ENCODE results near the gene CFAP74.
A peak's percentile ranks its signal among the peaks of the same experiment; 100 is the strongest.

CFAP74 gene

DNA sequence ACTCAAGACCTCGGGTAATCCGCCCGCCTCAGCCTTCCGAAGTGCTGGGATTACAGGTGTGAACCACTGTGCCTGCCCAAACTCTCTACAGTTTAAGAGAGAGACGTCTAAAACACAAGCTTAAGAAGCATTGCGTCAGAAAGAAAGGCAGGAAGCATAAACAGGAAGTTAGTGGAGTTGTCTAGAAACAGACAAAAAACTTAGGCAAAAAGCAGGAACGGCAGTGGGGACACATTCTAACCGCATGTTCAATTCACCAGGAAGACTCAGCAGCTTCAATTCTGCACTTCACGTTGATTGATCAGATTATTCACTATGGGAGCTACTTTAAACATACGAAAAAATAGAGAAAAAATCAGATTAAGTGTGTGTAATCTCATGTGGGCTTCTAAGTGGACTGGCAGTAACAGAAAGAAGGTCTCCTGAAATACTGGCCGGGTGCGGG is 7.4 kb downstream of the CFAP74 start:
- H2BK120ac ChIP-seq (ENCODE audit: insufficient read depth, low read length, poor library complexity) = no peak overlapping the region
- no peak for DNase-seq
- WGBS (ENCODE audit: extremely low coverage, insufficient coverage, insufficient read length) = no CpG with 5 or more reads among the region's 12 CpGs
- peak overlapping the region; percentile 10 for H4K8ac ChIP-seq (ENCODE audit: low read depth, low read length)
- H4K91ac ChIP-seq (ENCODE audit: low read depth, low read length) = peak overlapping the region; percentile 24
- H3K4me2 ChIP-seq (ENCODE audit: low read length) = no peak overlapping the region
- peaks cover 0 to 2% of the 10 kb centered on the region in 2 experiments for H3K4me1 ChIP-seq (ENCODE audit: control insufficient read depth in 1 of 2, insufficient read depth in 2 of 2, low read length in 2 of 2)
- H2AK5ac ChIP-seq (ENCODE audit: low read length) = no peak overlapping the region
- H3K79me1 ChIP-seq (ENCODE audit: low read length) = no peaks in the 10 kb centered on the region
- H3K4me3 ChIP-seq (ENCODE audit: low read depth, low read length) = no peak overlapping the region
- no peaks in the 10 kb centered on the region for H3K79me2 ChIP-seq (ENCODE audit: control insufficient read depth, insufficient read depth, low read length, poor library complexity)
- no peaks in the 10 kb centered on the region for H3K27me3 ChIP-seq (ENCODE audit: insufficient read depth, low read length)
- no peak overlapping the region for H3K4ac ChIP-seq (ENCODE audit: low read depth, low read length)
- peak overlapping the region; percentile 9 for H2AFZ ChIP-seq (ENCODE audit: insufficient read depth, low read length, poor library complexity)
- H3K27ac ChIP-seq (ENCODE audit: low read depth, low read length) = no peak overlapping the region
- H3K36me3 ChIP-seq (ENCODE audit: control insufficient read depth in 1 of 2, insufficient read depth in 2 of 2, low read length in 2 of 2) = no peaks in the 10 kb centered on the region
- no peak overlapping the region for H2BK12ac ChIP-seq (ENCODE audit: low read length)
- H3K9me3 ChIP-seq (ENCODE audit: insufficient read depth, low read depth, low read length) = no peaks in the 10 kb centered on the region
- H3K23ac ChIP-seq (ENCODE audit: low read length) = no peak overlapping the region
- H2BK5ac ChIP-seq (ENCODE audit: low read depth, low read length, poor library complexity) = no peak overlapping the region
- no peak overlapping the region for H3K18ac ChIP-seq (ENCODE audit: low read length)
- no peak overlapping the region for H3K9ac ChIP-seq (ENCODE audit: low read length)
- H4K12ac ChIP-seq (ENCODE audit: low read depth, low read length) = no peak overlapping the region
- H3K14ac ChIP-seq (ENCODE audit: low read length) = no peak overlapping the region

DNA sequence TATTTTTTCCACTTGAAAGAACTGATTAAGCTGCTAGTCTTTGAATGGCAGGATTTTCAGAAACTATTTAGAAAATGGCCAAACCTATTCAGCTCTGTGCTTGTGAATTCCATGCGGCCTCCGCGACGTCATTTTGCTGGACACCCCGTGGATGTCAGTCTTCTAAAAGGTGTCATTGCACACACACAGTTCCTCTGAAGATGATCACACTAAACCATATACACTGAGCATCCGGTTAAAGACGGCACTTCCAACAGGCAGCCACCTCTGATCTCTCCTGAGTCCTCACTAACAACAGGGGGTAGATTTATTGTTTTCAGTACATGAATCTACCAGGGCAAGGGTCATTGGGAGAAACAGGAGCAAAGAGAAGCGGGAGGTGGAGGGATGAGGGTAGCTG is 9.1 kb downstream of the CFAP74 start:
- no peaks in the 10 kb centered on the region for H3K27me3 ChIP-seq (ENCODE audit: insufficient read depth, low read length)
- no peak overlapping the region for H2BK12ac ChIP-seq (ENCODE audit: low read length)
- H4K91ac ChIP-seq (ENCODE audit: low read depth, low read length) = no peak overlapping the region
- H3K27ac ChIP-seq (ENCODE audit: low read depth, low read length) = no peak overlapping the region
- H3K9ac ChIP-seq (ENCODE audit: low read length) = no peak overlapping the region
- H3K23ac ChIP-seq (ENCODE audit: low read length) = no peak overlapping the region
- no peak overlapping the region for H4K12ac ChIP-seq (ENCODE audit: low read depth, low read length)
- H3K18ac ChIP-seq (ENCODE audit: low read length) = no peak overlapping the region
- H3K4me1 ChIP-seq (ENCODE audit: control insufficient read depth in 1 of 2, insufficient read depth in 2 of 2, low read length in 2 of 2) = peaks cover 0 to 2% of the 10 kb centered on the region in 2 experiments
- H3K36me3 ChIP-seq (ENCODE audit: control insufficient read depth in 1 of 2, insufficient read depth in 2 of 2, low read length in 2 of 2) = no peaks in the 10 kb centered on the region
- H3K4ac ChIP-seq (ENCODE audit: low read depth, low read length) = no peak overlapping the region
- no peak overlapping the region for H3K4me3 ChIP-seq (ENCODE audit: low read depth, low read length)
- no peak overlapping the region for H4K8ac ChIP-seq (ENCODE audit: low read depth, low read length)
- DNase-seq = peak; percentile 38 to 46
- no peak overlapping the region for H2BK120ac ChIP-seq (ENCODE audit: insufficient read depth, low read length, poor library complexity)
- H2BK5ac ChIP-seq (ENCODE audit: low read depth, low read length, poor library complexity) = no peak overlapping the region
- no peaks in the 10 kb centered on the region for H3K79me1 ChIP-seq (ENCODE audit: low read length)
- H3K9me3 ChIP-seq (ENCODE audit: insufficient read depth, low read depth, low read length) = peaks cover 2% of the 10 kb centered on the region
- H2AFZ ChIP-seq (ENCODE audit: insufficient read depth, low read length, poor library complexity) = no peak overlapping the region
- H3K79me2 ChIP-seq (ENCODE audit: control insufficient read depth, insufficient read depth, low read length, poor library complexity) = no peaks in the 10 kb centered on the region
- no peak overlapping the region for H2AK5ac ChIP-seq (ENCODE audit: low read length)
- no peak overlapping the region for H3K4me2 ChIP-seq (ENCODE audit: low read length)
- WGBS (ENCODE audit: extremely low coverage, insufficient coverage, insufficient read length) = no CpG with 5 or more reads among the region's 8 CpGs
- no peak overlapping the region for H3K14ac ChIP-seq (ENCODE audit: low read length)

DNA sequence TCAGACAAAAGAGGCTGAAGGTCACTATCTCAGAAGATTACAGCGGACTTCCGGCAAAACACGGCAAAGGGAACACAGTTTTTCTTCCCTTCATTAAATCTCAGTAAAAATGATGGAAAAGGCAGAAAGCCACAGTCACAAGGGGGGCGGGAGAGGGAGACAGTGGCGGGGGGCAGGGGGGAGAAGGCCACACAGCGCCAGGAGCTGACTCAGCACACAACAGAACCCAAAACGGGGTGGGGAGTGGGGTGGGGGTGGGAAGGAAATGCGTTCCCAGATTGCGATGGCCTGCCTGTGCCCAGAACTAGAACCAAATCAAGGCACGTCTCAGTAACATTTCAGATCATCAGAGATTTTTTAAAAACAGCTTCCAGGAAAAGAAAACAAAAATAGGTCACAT is 13.4 kb downstream of the CFAP74 start:
- Histone ChIP-seq H2AK5ac (ENCODE audit: low read length) (no peak overlapping the region), H3K9ac (ENCODE audit: low read length) (no peak overlapping the region), H3K4me1 (ENCODE audit: control insufficient read depth in 1 of 2, insufficient read depth in 2 of 2, low read length in 2 of 2) (peaks cover 2 to 5% of the 10 kb centered on the region in 2 experiments), H2BK12ac (ENCODE audit: low read length) (no peak overlapping the region), H3K9me3 (ENCODE audit: insufficient read depth, low read depth, low read length) (peaks cover 2% of the 10 kb centered on the region), H3K27me3 (ENCODE audit: insufficient read depth, low read length) (no peaks in the 10 kb centered on the region), H2BK5ac (ENCODE audit: low read depth, low read length, poor library complexity) (no peak overlapping the region), H4K91ac (ENCODE audit: low read depth, low read length) (no peak overlapping the region), H2AFZ (ENCODE audit: insufficient read depth, low read length, poor library complexity) (no peak overlapping the region), H4K12ac (ENCODE audit: low read depth, low read length) (no peak overlapping the region), H3K14ac (ENCODE audit: low read length) (no peak overlapping the region), H2BK120ac (ENCODE audit: insufficient read depth, low read length, poor library complexity) (no peak overlapping the region), H3K4me2 (ENCODE audit: low read length) (no peak overlapping the region), H3K27ac (ENCODE audit: low read depth, low read length) (no peak overlapping the region), H3K18ac (ENCODE audit: low read length) (no peak overlapping the region), H3K79me1 (ENCODE audit: low read length) (no peaks in the 10 kb centered on the region), H3K79me2 (ENCODE audit: control insufficient read depth, insufficient read depth, low read length, poor library complexity) (no peaks in the 10 kb centered on the region), H3K4me3 (ENCODE audit: low read depth, low read length) (no peak overlapping the region), H4K8ac (ENCODE audit: low read depth, low read length) (no peak overlapping the region), H3K4ac (ENCODE audit: low read depth, low read length) (no peak overlapping the region), H3K23ac (ENCODE audit: low read length) (no peak overlapping the region), H3K36me3 (ENCODE audit: control insufficient read depth in 1 of 2, insufficient read depth in 2 of 2, low read length in 2 of 2) (no peaks in the 10 kb centered on the region)
- no CpG with 5 or more reads among the region's 10 CpGs for WGBS (ENCODE audit: extremely low coverage, insufficient coverage, insufficient read length)
- DNase-seq = no peak

DNA sequence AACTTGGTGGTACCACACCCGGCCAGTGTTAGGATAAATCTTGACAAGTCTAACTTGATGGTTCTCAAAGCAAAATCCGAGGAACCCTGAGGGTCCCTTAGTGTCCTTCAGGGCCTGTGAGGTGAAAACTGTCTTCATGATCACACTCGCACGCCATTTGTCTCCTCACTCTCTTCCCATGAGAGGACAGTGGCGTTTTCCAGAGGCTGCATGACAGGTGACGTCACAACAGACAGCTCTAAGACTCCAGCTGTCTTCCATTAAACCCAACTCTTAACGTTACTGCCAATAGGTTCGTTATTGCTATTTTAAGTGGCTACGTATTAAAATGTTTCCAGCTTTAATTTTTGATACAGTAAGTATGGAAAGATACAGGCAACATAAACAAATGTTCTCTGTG is 13.8 kb downstream of the CFAP74 start:
- Histone ChIP-seq H3K18ac (ENCODE audit: low read length) (no peak overlapping the region), H2AFZ (ENCODE audit: insufficient read depth, low read length, poor library complexity) (no peak overlapping the region), H3K27ac (ENCODE audit: low read depth, low read length) (no peak overlapping the region), H3K4me2 (ENCODE audit: low read length) (no peak overlapping the region), H3K4ac (ENCODE audit: low read depth, low read length) (no peak overlapping the region), H3K79me1 (ENCODE audit: low read length) (no peaks in the 10 kb centered on the region), H3K79me2 (ENCODE audit: control insufficient read depth, insufficient read depth, low read length, poor library complexity) (no peaks in the 10 kb centered on the region), H3K9me3 (ENCODE audit: insufficient read depth, low read depth, low read length) (peaks cover 2% of the 10 kb centered on the region), H3K4me1 (ENCODE audit: control insufficient read depth in 1 of 2, insufficient read depth in 2 of 2, low read length in 2 of 2) (peaks cover under 1 to 5% of the 10 kb centered on the region in 2 experiments), H3K27me3 (ENCODE audit: insufficient read depth, low read length) (no peaks in the 10 kb centered on the region), H3K23ac (ENCODE audit: low read length) (no peak overlapping the region), H3K36me3 (ENCODE audit: control insufficient read depth in 1 of 2, insufficient read depth in 2 of 2, low read length in 2 of 2) (no peaks in the 10 kb centered on the region), H4K8ac (ENCODE audit: low read depth, low read length) (no peak overlapping the region), H2BK5ac (ENCODE audit: low read depth, low read length, poor library complexity) (no peak overlapping the region), H2BK120ac (ENCODE audit: insufficient read depth, low read length, poor library complexity) (no peak overlapping the region), H3K14ac (ENCODE audit: low read length) (no peak overlapping the region), H3K9ac (ENCODE audit: low read length) (no peak overlapping the region), H4K91ac (ENCODE audit: low read depth, low read length) (no peak overlapping the region), H3K4me3 (ENCODE audit: low read depth, low read length) (no peak overlapping the region), H2BK12ac (ENCODE audit: low read length) (no peak overlapping the region), H4K12ac (ENCODE audit: low read depth, low read length) (no peak overlapping the region), H2AK5ac (ENCODE audit: low read length) (no peak overlapping the region)
- DNase-seq = no peak
- no CpG with 5 or more reads among the region's 9 CpGs for WGBS (ENCODE audit: extremely low coverage, insufficient coverage, insufficient read length)

Data from trophoblast cell (in vitro differentiated cells and primary cell).